HG02798 (cell line): ENCODE measurements around the gene EIF4ENIF1.
"Not testable (repeated sequence)": the region's sequence is repeated elsewhere in the genome, so short reads cannot be mapped to it uniquely, and the experiment has no call there.

Experiments used
- ATAC-seq: cut with Tn5 transposase; IDR thresholded peaks from one replicate; pipeline ENCODE4 v1.9.1; 2021; ENCODE audit warnings: mild to moderate bottlenecking; ENCODE audit not compliant: unreplicated experiment, poor library complexity

The EIF4ENIF1 gene

GRCh38 chr22:31489632-31490495 lies at the start of gene EIF4ENIF1:
EIF4ENIF1 (minus strand) TSS chr22:31489842; CDS start chr22:31488718, 1,124 bp downstream.
- ATAC-seq, result peak; percentile 48

DNA sequence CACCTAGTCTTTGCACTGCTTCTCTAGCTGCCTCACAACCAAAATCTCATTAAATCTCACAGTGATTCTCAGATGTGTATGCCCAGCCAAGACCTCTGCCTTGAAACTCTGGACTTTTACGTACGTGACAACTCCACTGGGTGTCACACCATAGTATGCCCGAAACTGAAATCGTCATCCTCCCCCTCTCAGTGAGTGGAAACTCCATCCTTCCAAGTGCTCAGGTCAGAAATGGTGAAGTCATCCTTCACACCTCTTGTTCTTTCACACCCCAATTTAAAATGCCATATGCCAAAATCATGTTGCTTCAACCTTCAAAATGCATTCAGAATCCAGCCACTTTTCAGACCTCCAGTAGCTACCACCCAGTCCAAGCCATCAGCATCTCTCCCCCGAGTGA lies 49.2 kb upstream of the EIF4ENIF1 start:
- ATAC-seq, result peak; percentile 61

GRCh38 chr22:31537019-31537535 lies 47.4 kb upstream of the EIF4ENIF1 start:
- peak; percentile 58 for ATAC-seq

GRCh38 chr22:31533374-31533773 lies 43.7 kb upstream of the EIF4ENIF1 start:
- no peak for ATAC-seq

- ATAC-seq, result no peak
Measured at GRCh38 chr22:31532060-31532459, 42.4 kb upstream of the EIF4ENIF1 start.

- no peak for ATAC-seq
Measured at GRCh38 chr22:31530823-31531195, 41.2 kb upstream of the EIF4ENIF1 start.

DNA sequence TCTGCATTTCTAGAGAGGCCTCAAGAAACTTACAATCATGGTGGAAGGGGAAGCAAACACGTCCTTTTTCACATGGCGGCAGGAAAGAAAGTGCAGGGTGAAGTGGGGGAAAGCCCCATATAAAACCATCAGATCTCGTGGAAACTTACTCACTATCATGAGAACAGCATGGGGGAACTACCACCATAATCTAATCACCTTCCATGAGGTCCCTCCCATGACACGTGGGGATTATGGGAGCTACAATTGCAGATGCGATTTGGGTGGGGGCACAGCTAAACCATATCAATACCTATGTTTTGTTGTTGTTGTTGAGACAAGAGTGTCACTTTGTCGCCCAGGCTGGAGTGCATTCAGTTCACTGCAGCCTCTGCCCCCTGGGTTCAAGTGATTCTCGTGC lies 36.6 kb upstream of the EIF4ENIF1 start:
- ATAC-seq, result no peak

DNA sequence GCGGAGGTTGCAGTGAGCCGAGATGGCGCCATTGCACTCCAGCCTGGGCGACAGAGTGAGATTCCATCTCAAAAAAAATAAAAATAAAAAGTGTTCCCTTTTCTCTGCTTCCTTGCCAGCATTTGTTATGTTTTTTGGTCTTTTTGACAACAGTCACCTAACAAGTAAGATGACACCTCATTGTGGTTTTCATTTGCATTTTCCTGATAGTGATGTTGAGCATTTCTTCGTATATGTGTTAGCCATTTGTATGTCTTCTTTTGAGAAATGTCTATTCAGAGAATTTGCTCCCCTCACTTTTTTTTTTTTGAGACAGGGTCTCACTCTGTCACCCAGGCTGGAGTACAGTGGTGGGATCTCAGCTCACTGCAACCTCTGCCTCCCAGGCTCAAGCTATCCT lies 34.5 kb upstream of the EIF4ENIF1 start:
- ATAC-seq, result not testable (repeated sequence)

- ATAC-seq, result no peak
Measured at GRCh38 chr22:31520051-31520450, 30.4 kb upstream of the EIF4ENIF1 start.

DNA sequence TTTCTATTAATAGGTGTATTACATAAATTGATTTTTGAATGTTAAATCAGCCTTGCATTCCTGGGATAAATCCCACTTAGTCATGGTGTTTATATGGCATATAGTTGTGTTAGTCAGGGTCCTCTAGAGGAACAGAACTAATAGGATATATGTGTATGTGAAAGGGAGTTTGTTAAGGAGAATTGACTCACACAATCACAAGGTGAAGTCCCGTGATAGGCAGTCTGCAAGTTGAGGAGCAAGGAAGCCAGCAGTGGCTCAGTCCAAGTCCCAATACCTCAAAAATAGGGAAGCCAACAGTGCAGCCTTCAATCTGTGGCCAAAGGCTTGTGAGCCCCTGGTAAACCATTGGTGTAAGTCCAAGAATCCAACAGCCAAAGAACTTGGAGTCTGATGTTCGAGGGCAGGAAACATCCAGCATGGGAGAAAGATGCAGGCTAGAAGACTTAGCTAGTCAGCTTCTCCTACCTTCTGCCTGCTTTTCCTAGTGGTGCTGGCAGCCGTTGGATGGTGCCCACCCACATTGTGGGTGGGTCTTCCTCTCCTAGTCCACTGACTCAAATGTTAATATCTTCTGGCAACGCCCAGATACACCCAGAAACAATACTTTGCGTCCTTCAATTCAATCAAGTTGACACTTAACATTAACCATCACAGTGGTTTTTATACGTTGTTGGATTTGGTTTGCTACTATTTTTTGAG lies 19.6 kb upstream of the EIF4ENIF1 start:
- no peak for ATAC-seq

DNA sequence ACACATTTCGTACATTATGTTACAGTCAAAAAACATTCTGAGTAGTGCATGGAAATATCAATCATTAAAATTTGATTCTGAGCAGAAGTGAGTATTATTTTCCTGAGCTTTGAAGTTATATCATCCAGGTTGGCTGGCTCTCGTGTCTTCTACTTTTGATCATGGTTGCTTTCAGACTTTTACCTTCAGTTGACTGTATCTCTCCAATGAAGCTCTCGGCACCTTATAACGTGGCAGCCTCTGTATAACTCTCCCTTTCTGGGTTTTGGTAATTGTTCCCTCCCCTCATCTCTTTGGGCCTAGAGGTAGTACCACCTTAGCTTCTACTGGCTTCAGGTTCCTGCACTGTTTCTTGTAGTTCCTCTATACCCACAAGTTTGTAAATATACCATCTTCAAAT lies 18.9 kb upstream of the EIF4ENIF1 start:
- no peak for ATAC-seq

GRCh38 chr22:31507517-31507916 lies 17.9 kb upstream of the EIF4ENIF1 start:
- ATAC-seq, result not testable (repeated sequence)

- no peak for ATAC-seq
Measured at GRCh38 chr22:31504282-31504681, 14.6 kb upstream of the EIF4ENIF1 start.

- no peak for ATAC-seq
Measured at GRCh38 chr22:31503211-31503964, 13.7 kb upstream of the EIF4ENIF1 start.

DNA sequence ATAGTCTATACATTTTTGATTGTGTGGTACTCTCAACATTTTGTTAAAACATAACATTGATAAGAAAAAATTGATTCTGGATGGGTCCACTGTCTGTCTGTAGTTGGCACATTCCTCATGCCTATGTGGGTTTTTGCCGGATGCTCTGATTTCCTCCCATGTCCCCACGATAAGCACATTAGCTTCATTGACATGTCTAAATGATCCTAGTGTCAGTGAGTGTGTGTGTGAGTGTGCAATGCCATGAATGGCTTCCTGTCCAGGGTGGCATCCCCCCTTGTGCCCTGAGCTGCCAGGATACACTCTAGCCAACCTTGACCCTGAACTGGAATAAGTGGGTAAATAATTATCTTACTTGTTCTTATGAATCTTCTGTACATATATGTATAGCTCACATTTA lies 12.1 kb upstream of the EIF4ENIF1 start:
- ATAC-seq, result no peak

- ATAC-seq, result no peak
Measured at GRCh38 chr22:31497148-31497938, 7.7 kb upstream of the EIF4ENIF1 start.

GRCh38 chr22:31496735-31497146 lies 7.1 kb upstream of the EIF4ENIF1 start:
- ATAC-seq, result peak; percentile 6

- ATAC-seq, result peak; percentile 83
Measured at GRCh38 chr22:31496007-31496734, 6.5 kb upstream of the EIF4ENIF1 start, which contains the start of gene SFI1. SFI1 (plus strand) TSS chr22:31496536; CDS start chr22:31508285, 11,749 bp downstream.

- no peak for ATAC-seq
Measured at GRCh38 chr22:31495343-31495742, 5.7 kb upstream of the EIF4ENIF1 start.
